HG02943 (cell line): Measurements from ENCODE around the gene AGAP3.

Experiments
- ATAC-seq: cut with Tn5 transposase; IDR thresholded peaks from one replicate; pipeline ENCODE4 v1.9.1; 2021; ENCODE audit warnings: mild to moderate bottlenecking, low read depth, moderate library complexity; ENCODE audit not compliant: unreplicated experiment

The AGAP3 gene

DNA sequence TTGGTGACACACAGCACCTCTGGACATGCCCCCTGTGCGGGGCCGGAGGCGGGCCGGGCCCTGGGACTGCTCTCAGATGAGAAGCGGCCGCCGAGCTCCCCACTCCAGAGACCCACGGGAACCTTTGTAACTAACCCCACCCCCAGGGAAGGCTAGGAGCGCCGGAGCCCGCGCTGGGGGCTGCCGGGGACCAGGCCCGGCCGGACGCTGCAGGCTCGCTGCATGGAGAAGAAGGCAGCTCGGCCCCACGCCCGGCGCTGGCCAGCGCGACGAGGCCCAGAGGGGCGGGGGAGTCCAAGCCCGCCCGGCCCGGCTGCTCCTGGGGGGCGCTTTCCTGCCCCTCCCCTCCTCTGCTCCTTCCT lies 36.5 kb downstream of the AGAP3 start:
- ATAC-seq = no peak

DNA sequence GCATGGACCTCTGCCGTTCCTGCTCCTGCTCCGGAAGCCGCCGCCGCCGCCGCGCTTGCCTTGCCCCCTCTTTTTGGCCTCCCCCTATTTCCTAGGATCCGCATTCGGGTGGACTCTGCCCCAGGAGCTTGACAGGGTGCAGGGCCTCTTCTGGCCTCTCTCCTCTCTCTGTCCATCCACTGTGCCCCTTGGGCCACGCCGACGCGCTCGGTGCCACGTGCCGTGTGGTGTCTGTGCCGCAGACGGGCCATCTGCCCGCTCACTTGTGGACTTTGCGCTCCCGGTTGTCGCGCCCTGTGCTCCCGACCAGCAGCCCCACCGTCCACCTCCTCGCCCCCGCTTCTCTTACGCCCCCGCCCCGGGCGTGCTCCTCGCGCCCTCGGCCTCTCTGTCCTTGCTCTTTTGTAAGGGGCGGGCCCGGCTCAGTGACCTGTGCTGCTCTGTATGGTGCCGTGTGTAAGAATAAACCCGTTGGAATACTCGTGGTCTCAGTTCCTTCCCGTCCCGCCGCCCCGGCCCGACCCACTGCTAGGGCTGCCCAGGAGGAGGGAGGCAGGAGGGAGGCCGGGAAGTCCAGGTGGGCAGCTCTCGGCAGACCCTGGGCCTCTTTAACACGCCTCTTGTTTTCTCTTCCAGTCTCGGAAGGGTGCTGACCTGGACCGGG lies 37.0 kb downstream of the AGAP3 start:
- ATAC-seq = no peak

DNA sequence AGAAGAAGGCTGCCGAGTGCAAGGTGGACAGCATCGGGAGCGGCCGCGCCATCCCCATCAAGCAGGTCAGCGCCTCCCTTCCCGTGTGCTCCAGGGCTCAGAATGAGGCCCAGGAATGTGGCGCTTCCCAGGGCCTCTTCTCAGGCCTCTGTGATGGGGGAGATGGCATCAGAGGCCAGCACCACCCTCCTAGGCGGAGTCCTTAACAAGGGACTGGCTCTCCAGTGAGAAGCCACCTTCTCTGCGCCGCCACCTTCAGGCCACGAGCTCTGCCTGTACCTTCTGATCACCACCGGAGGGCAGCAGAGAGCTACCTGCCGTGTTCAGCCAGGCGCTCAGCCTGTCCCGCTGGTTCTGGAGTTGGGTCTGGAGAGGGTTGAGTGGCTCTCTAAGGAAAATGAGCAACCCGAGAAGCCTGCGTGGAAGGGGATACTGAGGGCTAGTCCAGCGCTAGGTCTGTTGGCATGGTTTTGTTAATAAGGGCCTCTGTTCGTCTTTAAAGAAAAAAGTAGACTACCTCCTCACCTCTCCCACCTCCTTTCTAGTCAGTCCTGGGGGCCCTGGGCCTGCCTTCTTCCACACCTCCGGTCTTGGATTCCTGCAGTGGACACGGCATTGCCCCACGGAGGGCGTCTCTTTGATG lies 37.7 kb downstream of the AGAP3 start:
- ATAC-seq = peak; percentile 77

DNA sequence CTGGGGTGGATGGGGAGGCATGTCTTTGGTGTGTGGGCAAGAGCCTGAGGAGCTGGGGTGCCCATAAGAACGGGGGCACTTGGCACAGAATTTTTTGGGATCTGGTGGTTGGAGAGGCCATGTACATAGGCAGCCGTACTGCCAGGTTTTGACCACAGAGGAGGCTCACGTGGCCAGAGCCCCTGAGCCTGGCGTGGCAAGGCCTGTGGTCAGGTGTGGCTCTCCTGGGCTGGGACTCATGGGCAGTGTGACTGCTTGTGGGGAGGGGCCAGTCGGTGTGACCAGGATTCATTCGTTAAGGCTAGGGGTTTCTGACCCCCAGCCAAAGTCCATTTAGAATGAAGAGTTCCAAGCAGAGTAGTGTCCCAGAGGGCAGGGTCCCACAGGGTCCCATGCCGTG lies 38.2 kb downstream of the AGAP3 start:
- no peak for ATAC-seq

DNA sequence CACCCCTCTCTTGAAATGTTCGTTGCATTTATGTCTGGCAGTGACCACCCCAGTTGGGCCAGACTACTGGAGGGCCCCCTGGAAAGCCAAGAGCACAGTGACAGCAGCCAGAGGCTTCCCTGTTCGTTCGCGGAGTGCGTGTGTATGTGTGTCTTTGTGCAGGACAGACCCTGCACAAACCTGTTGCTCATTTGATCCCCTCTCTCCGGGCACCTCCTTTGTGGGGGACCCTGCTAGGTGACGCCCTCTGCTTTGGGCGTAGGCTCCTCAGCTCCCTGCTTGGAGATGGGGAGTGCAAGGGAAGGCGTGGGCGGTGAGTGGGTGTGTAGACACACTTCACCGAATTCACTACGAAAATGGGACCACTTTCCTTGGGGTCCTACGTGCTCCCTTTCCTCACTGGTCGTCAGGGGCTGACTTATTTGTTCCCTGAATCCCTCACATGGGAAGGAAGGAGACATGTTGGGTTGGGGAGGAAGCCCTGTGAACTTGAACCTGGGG lies 38.7 kb downstream of the AGAP3 start:
- ATAC-seq = no peak

DNA sequence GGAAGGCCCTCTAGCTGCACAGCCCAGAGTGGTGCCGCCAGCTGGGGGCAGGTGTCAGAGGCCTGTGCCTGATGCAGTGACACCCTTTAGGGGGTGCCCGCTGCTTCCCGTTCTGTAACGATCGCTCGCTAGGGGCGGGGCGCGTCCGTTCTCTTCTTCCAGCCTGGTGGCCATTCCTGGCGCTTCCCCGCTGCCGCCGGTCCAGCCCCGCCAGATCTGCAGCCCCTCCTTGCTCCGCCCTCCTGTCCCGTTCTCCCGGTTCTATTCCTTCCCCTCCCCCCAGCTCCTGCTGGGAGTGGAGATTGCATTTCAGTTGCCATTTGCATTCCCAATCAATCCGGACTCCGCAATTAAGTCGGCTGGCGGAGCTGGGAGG lies 39.2 kb downstream of the AGAP3 start:
- ATAC-seq = no peak

DNA sequence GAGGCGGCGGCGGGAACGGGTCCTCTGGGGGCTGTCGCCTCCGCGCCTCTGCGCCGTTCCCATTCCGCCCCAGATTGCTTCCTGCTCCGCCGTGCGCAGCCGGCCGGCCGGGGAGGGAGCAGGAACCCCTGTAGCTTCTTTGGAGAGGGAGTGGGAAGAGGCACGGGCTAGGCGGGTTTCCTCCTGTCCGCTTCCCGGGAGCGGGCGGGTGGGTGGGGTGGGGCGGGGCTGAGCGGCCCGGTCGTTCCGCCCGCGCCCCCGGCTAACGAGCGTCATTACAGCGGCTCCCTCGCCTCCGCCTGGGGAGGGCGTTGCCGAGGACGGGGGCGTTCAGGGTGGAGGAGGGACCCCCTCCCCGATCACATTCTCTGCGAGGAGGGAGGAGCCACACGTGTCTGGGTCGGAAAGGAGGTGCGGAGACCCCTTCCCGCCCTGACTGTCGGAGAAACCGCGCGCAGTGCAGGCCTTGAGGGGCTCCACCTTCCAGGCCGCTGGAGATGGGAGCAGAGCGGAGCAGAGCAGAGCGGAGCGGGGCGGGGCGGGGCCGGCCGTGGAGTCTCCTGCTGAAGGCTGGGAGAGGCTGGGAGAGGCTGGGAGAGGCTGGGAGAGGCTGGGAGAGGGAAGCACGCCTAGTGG lies 39.7 kb downstream of the AGAP3 start:
- ATAC-seq = no peak

DNA sequence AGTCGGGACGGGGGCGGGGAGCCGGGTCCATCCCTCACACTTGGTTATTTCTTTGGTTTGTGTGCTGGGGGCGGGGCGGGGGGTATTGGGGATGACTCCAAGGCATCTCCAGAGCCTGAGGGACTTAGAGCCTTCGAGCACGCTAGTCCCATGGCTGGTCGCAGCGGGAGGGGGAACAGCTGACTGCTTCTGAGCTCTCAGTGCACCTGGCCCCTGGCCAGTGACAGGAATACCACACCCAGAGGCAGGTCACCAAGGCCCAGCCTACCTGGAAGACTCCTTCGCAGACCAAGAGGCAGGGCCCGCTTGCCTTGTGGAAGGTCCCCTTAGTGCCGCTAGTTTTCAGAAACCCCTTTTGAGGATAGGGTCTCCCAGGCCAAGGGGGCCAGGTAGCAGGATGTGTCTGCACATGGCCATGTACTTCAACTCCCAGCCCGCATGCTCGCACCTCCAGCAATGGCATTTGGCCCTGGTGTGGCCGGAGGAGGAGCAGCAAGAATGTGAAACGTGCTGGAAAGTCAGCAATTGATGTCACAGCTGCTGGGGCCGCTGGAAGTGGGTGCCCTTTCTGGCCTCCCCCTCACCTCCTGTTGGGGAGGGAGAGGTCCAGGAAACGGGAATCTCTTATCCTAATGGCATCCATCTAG lies 40.3 kb downstream of the AGAP3 start:
- no peak for ATAC-seq

DNA sequence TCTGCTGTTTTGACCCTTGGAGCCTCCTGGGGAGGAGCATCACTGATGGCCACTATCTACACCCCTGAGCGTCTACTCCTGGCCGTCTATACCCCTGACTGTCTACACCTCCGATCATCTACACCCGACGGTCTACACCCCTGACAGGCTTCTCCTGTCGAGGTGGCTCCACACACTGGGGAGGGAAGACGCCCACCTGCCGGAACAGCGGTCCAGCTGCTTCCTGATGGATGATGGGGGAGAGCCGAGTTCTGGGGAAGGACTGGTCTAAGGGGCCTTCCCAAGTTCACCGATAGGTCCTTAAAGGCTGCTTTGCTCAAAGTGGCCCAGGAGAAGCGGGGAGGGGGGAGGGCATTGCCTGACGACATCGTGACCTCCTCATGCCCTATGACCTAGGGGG lies 41.9 kb downstream of the AGAP3 start:
- no peak for ATAC-seq

DNA sequence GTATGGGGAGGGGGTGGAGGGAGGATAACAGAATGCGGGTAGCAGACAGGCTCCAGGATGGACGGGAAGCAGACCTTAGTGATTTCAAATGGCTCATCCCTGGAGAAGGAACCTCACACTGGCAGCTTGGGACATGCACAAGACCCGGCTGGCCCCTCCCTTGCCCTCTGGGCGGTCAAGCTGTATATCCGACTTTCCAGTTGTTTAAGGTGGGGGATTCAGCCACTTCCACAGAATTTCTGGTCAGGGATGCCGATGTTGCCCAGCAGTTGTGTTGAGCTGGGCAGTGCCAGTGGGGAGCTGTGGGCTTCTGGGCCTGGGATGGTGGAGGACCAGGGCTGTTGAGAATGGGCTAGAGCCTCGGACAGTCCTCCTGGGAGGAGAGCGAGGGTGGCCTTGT lies 42.4 kb downstream of the AGAP3 start:
- ATAC-seq = no peak

DNA sequence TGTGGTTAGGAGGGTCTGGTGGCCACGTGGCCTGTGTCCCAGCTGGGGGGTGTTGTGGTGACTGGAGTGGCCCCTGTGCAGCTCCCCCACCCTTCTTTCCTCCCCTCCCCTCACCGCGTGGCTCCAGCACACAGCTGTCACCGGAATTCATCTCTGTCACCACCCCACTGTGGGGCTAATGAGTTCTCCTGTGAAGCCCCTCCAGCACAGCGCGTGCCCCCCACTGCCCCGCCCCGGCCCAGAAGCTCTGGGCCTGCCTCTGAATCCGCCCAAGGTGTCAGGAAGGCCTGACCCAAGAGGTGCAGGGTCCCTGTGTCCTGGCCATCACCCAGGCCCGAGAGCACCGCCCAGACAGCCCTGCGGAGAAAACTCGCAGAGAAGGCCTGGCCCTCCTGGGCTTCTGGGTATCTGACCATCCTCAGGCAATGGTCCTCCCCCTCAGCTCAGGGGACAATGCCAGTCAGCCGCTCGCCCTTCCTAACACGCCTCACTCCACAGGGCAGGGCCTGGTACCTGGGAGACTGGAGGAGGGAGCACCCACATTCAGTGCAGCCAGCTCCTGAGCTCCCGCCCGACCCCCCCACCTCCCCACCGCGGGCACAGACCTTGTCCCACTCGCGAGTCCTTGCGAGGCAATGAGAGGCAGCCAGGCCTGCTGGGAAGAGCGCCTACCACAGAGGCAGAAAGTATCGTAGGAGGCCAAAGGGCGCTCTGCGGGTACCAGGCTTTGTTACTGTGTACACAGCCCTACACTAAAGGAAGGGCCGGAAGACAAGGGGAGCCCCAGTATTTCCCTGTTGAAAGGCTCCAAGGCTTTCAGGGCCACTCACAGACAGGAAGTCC lies 43.1 kb downstream of the AGAP3 start:
- no peak for ATAC-seq

DNA sequence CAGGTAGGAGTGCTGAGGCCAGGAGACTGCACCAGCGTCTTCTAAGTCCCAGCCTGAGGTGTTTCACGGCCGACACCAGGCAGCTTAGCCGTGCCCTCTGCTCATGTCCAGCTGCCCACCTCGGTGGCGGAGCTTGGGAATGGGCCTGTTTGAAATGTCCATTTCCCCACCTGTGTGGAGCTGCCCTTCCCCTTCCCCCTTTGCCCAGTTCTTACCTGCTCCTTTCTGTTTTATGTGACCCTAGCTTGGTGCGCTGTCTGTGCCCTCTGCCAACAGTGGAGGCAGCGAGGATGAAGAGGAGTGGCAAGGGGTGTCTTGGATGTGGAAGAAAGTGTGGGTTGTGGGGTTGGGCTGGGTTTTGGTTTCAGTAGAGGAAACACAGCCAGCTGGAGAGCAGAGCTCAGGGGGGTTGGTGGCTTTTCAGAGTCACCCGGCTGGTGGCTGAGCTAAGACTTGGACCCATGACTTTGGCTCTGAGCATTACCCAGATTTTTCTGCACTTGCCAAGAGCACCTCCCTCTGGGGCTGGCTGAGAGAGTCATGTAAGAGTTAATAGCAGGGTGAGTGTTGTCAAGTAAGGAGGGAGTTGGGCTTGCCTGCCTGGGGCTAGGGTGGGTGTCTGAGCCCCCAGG lies 43.8 kb downstream of the AGAP3 start:
- no peak for ATAC-seq

DNA sequence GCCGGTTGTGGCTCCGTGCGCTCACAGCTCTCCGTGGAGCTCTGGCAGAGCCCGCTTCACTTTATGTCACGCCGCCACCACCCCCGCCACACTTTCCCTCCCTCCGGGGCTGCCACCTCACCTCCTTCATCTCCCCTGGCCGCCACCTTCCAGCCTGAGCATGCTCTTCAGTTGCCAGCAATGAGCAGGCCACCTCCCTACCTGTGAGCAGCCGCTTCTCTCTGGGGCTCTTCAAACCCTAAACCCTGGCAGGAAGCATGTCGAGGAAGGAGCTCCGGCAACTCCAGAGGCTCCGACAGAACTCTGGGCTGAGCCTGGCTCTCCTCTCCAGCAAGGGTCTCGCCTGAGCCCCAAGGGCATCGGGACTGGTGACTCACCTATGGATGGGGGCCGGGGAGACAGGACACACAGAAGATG lies 44.5 kb downstream of the AGAP3 start:
- no peak for ATAC-seq

DNA sequence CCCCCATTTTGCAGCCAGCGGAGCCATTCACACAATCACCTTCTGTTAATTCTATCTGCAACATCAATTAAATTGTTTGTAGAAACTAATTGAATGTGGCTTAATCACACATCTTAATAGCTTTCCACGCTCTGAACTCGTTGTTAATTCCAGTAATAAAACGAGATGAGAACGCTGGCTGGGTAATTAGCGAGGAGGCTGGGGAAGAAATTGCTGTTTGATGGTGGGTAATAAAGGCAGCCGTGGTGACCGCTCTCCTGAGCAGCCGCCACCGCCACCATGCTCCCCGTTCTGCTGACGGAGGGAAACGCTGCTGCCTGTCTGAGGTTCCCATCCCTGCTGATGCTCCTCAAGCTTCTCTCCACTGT lies 44.9 kb downstream of the AGAP3 start:
- ATAC-seq = no peak

DNA sequence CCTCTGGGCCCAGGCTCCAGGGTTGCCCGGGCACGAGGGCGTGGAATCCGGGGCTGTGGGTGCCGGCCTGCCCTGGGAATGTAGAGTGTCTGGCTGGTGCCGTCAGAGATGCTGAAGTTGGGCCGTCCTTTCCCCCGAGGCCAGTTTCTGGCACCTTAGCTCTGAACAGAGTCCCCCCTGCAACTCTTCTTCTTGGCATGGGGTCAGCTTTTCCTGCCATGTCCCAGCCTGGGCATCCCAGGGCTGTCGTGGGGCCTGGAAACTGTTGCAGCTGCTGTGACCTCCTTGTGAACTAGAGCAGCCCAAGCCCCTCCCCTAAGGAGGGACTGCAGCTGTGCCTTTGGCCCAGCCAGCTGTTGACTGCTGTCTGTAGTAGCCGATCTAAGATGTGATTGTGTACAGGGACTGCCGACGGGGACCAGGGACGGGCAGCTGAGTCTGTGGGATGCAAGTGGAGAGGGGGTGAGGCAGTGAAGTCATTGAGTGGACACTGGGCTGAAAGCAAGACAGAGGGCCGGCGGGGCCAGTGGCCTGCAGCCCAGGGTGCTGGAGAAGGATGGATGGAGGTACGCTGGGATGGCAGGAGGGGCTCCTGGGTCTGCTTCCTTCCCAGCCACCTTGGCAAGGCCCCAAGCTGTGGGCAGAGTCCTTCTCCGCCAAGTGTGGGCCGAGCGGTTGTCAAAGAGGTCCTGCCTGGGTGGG lies 45.5 kb downstream of the AGAP3 start:
- ATAC-seq = no peak

DNA sequence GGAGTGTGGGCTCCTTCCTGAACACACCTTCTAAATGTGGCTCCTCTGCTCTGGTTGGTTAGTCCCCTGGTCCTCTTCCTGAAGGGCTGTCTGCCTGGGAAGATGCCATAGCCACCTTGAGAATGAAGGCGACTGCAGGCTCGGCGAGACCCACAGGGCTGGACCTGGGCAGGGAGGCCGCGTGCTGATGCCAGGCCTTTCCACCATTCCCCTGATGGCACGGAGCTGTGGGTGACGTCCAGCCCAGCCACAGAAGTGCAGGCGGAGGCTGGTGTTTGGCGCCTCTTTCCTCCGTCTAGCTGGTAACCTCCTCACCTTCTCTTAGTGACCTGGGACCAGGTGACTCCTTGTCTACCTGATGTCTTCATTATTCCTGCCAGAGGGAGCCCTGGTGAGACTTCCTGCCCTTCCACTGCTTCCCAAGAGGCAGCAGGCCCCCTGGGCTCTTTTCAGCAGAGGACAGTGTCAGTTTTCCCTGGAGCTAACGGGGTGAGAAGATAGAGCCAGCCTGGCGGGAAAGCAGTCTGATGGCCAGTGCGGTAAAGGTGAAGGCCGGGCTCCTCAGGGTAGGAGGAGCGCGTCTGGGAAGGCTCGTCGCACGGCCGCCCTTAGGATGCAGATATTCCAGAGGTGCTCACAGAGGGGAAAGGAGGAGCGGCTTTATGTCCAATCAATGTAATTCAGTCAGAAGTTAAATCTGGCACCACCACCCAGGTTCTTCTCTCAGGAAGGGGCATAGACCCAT lies 46.4 kb downstream of the AGAP3 start:
- no peak for ATAC-seq

DNA sequence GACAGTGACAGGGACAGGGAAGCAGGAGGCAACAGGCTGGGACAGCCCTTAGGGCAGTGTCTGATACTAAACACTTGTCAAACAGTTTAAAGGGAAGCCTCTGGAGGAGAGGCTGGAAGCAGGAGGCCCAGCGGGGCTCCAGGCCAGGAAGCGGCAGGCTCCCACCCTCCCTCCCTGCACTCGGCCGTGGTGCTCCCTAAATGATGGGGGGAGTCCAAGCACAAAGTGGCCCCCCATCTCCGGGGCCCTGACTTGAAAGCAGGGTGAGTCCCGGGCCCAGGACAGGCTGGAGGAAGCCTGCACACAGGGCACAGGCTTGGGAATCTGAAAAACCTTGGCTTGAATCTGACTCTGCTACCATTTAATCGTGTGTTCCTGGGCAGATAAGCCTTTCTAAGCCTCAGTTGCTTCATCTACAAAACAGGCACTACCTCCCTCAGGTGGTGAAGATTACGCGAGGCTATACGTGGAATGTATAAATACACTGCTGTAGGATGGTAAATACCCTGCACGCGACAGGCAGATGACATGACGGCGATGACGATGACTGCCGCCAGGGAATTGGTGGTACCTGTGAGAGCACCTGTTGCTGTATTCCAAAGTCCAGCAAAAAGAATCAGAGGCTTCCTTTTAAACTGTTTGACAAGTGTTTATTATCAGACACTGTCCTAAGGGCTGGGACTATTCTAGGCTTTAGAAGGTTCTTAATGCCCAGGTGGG lies 47.2 kb downstream of the AGAP3 start:
- ATAC-seq = no peak

DNA sequence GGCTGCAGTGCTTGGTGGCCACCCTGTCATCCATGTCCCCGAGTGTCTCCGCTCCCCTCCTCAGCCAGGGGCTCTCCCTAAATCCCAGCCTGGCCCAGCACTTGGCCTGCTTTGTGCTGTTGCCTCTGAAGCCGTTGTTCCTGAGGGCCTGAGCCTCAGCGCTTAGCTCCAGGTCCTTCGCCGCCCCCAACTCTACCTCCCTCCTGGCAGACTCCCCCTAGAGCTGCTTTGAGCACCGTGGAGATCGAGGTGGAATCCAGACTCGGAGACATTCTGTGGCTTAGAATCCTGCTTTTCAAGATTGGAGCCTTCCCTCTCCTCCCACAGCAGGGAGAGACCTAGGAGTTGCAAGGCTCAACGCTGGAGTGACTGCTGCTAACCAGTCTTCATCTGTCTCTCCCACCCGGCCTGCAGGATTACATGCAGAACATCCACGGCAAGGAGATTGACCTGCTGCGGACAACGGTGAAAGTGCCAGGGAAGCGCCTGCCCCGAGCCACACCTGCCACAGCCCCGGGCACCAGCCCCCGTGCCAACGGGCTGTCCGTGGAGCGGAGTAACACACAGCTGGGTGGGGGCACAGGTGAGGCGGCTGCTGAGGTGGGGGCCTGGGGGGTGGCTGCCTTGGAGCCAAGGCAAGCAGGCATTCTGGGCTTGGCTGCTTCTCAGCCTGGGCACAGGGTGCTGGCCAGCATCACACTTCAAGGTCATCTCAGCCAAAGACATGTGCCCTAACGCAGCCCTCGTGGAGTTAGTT lies 47.9 kb downstream of the AGAP3 start:
- no peak for ATAC-seq
